Measurements from ENCODE around the gene POLR2F.

POLR2F gene

DNA sequence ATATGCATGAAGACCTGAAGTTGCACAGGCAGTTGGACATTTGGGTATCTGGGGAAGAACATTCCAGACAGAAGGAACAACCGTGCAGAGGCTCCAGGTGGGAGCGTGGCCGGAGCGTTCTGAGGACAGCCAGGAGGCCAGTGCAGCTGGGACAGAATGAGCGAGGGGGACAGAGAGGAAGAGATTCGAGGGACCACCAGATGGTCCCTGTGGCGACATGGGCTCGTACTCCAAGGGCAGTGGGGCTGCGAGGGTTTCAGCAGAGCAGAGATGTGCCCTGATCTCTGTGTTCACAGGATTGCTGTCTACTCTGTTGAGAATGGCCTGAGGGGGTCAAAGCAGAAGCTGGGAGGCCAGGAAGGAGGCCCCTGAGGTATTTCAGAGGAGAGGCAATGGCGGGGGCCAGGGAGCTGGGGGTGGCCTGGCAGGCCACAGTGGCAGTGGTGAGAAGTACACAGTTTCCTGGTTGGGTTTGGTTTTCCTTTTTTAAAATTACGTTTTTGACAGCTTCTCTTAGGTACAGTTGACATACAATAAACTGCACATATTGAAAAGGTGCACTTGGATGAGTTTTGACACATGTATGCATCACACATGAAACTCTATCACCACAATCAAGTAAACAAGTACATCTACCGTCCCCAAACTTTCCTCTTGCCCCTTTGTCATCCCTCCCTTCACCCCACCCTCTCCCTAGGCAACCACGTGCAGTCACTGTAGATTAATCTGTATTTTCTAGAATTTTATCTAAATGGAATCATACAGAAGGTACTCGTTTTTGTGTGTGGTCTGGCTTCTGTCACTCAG is 55.7 kb downstream of the POLR2F start:
- DNase-seq = no peak

DNA sequence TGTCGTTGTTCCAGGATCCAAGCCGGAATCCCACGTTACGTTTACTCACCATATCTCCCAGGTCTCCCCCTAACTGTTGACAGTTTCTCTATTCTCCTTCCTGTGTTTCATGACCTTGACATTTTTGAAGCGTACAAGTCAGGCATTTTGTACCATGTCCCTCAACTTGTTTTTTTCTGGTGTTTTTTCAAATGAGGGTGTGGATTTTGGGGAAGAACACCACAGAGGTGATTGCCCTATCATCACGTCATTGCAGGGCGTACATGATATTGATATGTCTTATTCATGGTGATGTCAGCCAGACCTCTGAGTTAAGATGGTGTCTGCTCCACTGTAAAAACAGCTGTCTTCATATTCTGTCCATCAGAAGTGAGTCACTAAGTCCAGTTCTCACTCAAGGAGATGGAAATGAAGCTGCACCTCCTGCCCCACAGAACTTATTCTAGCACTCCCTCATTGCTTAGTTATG is 59.1 kb downstream of the POLR2F start:
- no peak for DNase-seq

DNA sequence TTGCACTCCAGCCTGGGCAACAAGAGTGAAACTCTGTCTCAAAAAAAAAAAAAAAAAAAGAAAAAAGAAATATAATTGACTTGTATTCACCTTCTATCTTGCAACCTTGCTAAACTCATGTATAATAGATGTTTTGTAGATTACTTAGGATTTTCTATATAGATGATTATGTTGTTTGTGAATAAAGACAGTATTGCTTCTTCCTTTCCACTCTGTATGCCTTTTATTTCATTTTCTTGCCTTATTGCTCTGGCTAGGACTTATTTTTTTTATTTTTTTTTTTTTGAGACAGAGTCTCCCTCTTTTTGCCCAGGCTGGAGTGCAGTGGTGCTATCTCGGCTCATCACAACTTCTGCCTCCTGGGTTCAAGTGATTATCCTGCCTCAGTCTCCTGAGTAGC is 60.6 kb downstream of the POLR2F start:
- DNase-seq = no peak

DNA sequence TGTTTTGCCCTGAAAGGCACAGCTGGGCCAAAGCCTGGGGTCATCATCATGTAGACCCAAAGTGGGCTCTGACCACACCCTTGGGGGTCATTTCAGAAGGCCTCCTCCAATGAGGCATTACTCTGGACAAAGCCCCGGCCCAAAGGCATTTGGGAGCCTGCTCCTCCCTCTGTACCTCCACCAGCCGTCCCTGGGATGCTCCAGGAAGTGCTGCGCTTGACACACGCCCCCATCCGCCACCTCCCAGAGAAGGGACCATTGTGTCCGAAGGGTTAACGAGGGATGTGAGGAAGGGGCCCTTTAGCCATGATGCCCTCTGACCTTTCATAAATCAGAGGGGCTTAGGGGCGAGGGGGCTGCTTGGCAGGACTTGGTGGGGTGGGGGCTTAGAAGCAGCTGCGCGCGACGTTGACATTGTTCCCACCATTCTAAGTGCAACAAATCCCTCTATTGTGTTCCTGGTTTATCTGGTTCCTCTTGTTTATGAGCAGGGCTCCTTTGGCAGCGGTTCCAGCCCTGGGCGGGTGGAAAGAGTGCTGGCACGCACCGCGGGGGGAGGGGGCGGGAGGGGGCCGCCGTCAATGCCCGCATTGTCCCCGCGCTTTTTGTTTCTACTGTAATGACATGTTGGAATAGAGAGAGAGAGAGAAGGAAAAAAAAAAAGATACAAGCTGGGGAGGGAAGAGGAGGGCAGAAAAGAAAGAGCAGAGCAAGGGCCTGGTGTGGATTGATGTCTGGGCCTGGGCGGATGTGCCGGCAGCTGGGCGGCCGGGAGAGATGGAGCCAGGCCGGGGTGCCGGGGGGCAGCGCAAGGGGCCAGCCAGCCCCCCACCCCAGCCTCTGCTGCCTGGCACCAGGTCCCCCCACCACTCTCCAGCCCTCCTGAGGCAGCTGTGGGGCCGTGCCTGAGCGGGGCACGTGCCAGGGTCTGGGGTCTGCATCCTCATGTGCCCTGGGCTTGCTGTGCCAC is 63.0 kb downstream of the POLR2F start:
- no peak for DNase-seq

DNA sequence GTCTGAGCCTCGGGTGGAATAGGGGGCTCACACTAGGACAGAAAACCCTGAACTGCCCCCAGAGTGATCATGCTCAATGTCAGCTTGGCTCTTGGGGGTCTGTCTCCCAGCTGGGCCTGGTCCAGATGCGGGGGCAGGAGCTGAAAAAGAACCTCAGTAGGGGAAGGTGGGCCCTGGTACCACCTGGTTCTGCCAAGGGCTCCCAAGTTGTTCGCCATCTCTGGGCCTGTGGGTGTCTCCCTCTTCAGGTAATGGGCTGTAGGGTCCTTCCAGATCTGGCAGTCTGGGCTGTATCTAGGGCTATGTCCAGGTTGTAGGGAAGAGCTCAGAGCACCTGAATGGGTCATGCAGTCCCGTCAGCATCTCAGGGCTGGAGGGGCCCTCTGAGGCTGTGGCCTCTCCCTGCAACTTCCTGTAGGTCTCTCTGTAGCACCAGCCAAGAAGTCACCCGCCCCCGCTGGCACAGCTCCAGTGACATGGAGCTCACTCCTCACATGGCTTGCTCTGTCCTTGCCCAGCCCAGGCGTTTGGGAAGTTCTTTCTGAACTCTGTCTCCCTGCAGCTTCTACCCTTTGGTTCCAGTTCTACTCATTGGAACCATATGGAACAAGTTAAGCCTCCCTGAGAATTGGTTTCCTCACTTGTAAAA is 63.9 kb downstream of the POLR2F start:
- DNase-seq = no peak

DNA sequence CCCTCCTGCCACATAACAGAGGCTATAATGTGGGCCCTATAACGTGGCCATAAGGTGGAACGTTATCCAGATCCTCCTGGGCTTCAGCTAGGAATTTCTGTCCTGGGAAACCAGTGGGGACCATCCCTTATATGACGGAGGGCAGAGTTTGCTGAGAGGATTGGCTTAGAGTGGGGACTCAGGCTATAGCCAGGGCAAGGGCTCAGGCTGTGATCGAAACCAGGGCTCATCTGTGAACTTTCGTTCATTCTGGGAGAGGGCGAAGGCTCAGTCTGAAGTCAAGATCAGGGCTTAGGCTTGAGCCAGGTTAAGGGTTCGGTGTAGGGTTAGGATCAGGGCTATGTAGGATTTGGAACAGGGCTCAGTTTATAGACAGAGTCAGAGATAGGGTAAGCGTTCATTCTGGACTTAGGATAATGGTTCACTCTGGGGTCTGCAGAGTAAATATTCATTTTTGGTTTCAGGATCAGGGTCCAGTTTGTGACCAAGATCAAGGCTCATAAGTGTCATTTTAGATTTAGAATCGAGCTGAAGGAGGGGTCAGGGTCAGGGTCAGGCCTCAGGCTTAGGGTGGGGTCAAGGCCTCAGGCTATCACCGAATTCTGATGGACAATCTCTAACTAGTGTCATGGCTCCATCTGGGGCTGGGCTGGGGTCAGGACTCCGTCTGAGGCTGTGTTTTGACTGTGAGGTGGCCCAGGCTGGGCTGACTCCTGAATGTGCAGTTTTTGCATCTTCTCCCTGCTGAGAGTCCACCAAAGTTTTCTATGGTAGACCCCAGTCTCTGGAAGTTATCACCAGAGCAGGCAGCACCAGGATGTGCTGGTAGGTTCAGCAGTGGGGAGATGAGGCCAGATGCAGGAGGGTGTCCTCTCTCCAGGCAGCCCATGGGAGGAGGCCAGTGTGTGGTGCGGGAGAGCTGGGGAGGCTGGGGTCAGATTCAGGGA is 64.7 kb downstream of the POLR2F start:
- no peak for DNase-seq

Data from NCI-H524 (cell line).